ENCODE measurements around the gene TIGD3. TPM values are rescaled to one million over a fixed set of nuclear protein-coding genes. Genes with fewer than 3 reads are reported as not detected.

Gene TIGD3
- total and polyA plus RNA-seq, 4 donors: 0.08 to 0.33 (median 0.17) TPM; not detected in 1

- TF ChIP-seq, protein P1, sequence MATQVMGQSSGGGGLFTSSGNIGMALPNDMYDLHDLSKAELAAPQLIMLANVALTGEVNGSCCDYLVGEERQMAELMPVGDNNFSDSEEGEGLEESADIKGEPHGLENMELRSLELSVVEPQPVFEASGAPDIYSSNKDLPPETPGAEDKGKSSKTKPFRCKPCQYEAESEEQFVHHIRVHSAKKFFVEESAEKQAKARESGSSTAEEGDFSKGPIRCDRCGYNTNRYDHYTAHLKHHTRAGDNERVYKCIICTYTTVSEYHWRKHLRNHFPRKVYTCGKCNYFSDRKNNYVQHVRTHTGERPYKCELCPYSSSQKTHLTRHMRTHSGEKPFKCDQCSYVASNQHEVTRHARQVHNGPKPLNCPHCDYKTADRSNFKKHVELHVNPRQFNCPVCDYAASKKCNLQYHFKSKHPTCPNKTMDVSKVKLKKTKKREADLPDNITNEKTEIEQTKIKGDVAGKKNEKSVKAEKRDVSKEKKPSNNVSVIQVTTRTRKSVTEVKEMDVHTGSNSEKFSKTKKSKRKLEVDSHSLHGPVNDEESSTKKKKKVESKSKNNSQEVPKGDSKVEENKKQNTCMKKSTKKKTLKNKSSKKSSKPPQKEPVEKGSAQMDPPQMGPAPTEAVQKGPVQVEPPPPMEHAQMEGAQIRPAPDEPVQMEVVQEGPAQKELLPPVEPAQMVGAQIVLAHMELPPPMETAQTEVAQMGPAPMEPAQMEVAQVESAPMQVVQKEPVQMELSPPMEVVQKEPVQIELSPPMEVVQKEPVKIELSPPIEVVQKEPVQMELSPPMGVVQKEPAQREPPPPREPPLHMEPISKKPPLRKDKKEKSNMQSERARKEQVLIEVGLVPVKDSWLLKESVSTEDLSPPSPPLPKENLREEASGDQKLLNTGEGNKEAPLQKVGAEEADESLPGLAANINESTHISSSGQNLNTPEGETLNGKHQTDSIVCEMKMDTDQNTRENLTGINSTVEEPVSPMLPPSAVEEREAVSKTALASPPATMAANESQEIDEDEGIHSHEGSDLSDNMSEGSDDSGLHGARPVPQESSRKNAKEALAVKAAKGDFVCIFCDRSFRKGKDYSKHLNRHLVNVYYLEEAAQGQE (IDR thresholded peaks at IDR 0.05): no peak
- TF ChIP-seq FOXA1 (IDR thresholded peaks at IDR 0.05): no peak
- TF ChIP-seq RAD21 (IDR thresholded peaks at IDR 0.05): no peak
- no peak for TF ChIP-seq SP1 (IDR thresholded peaks at IDR 0.05)
- TF ChIP-seq, protein P2, sequence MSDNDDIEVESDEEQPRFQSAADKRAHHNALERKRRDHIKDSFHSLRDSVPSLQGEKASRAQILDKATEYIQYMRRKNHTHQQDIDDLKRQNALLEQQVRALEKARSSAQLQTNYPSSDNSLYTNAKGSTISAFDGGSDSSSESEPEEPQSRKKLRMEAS (IDR thresholded peaks at IDR 0.05): no peak
- TF ChIP-seq HNF4A (conservative IDR thresholded peaks at IDR 0.05): no peak
- TF ChIP-seq, protein P3, sequence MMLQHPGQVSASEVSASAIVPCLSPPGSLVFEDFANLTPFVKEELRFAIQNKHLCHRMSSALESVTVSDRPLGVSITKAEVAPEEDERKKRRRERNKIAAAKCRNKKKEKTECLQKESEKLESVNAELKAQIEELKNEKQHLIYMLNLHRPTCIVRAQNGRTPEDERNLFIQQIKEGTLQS (IDR thresholded peaks at IDR 0.05): no peak
- TF ChIP-seq TAF1 (conservative IDR thresholded peaks at IDR 0.05): no peak
- TF ChIP-seq EGR1 (IDR thresholded peaks at IDR 0.05; ENCODE audit: low read depth in 2 of 2): no peak
Observed at GRCh38 chr11:65398362-65398910, 43.9 kb downstream of the TIGD3 start (continued).

DNA sequence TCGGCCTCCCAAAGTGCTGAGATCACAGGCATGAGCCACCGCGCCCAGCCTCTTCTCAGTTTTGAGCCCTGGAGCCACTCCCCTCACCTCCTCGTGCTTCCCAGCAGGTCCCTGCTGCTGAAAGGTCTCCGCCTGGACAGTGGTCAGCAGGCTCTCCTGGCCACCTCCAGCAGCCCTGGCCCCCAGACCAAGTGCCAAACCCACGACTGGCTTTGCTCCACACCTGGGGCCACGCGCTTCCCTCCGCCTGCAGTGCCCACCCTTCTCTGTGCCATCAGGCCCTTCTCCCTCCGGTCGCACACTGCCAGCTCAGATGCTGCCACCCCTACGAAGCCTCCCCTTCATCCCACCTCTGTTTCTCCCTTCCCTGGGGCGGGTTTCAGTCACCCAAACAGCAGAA is 44.7 kb downstream of the TIGD3 start:
- H3K9me3 ChIP-seq (ENCODE audit: control insufficient read depth in 4 of 4, low read length in 3 of 4): no peaks in the 10 kb centered on the region

More for the DNA sequence above, 44.7 kb downstream of the TIGD3 start:
- Histone ChIP-seq H3K4me3 (ENCODE audit: low read depth in 1 of 3, low read length in 3 of 3) (no peak overlapping the region), H3K9ac (ENCODE audit: low read depth in 1 of 2, low read length in 2 of 2) (no peak overlapping the region), H3K27me3 (ENCODE audit: control insufficient read depth in 4 of 4, insufficient read depth in 4 of 4, low read length in 3 of 4) (no peaks in the 10 kb centered on the region), H3K27ac (ENCODE audit: low read depth in 1 of 2, low read length in 2 of 2) (no peak overlapping the region), H3K4me1 (ENCODE audit: control insufficient read depth in 4 of 4, insufficient read depth in 4 of 4, low read length in 3 of 4) (peaks cover 0 to 4% (median 0%) of the 10 kb centered on the region in 4 donors), H3K36me3 (ENCODE audit: control insufficient read depth in 4 of 4, insufficient read depth in 3 of 4, low read depth in 1 of 4, low read length in 3 of 4) (peaks cover 0 to 37% (median 9%) of the 10 kb centered on the region in 4 donors)
- TF ChIP-seq, protein P2 (IDR thresholded peaks at IDR 0.05): no peak
- TF ChIP-seq HNF4A (conservative IDR thresholded peaks at IDR 0.05) (no peak), RXRA (IDR thresholded peaks at IDR 0.05) (no peak), TAF1 (conservative IDR thresholded peaks at IDR 0.05) (no peak), GABPA (IDR thresholded peaks at IDR 0.05 in 1 of 2, conservative IDR thresholded peaks at IDR 0.05 in 1 of 2) (no peak), HNF4G (IDR thresholded peaks at IDR 0.05) (no peak), NR2F2 (IDR thresholded peaks at IDR 0.05) (no peak), SP1 (IDR thresholded peaks at IDR 0.05) (no peak), RAD21 (IDR thresholded peaks at IDR 0.05) (no peak), JUND (IDR thresholded peaks at IDR 0.05) (no peak), EGR1 (IDR thresholded peaks at IDR 0.05; ENCODE audit: low read depth in 2 of 2) (no peak), FOXA2 (IDR thresholded peaks at IDR 0.05) (no peak)
- TF ChIP-seq, protein P3 (IDR thresholded peaks at IDR 0.05): no peak
- TF ChIP-seq, protein P4, sequence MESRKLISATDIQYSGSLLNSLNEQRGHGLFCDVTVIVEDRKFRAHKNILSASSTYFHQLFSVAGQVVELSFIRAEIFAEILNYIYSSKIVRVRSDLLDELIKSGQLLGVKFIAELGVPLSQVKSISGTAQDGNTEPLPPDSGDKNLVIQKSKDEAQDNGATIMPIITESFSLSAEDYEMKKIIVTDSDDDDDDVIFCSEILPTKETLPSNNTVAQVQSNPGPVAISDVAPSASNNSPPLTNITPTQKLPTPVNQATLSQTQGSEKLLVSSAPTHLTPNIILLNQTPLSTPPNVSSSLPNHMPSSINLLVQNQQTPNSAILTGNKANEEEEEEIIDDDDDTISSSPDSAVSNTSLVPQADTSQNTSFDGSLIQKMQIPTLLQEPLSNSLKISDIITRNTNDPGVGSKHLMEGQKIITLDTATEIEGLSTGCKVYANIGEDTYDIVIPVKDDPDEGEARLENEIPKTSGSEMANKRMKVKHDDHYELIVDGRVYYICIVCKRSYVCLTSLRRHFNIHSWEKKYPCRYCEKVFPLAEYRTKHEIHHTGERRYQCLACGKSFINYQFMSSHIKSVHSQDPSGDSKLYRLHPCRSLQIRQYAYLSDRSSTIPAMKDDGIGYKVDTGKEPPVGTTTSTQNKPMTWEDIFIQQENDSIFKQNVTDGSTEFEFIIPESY (IDR thresholded peaks at IDR 0.05): no peak
- TF ChIP-seq, protein P1 (IDR thresholded peaks at IDR 0.05): no peak
- no peak for DNase-seq (ENCODE audit: low spot score)
- WGBS: 96% methylated on average over 13 of the region's 13 CpGs

All from liver (tissue), 9 donors.